Mesodermal cell (in vitro differentiated cells): ENCODE measurements around the gene LEUTX.

ENCODE experiments used
- H3K27ac ChIP-seq: 2 replicates; pipeline ENCODE4 v1.7.0; 2013; ENCODE audit warnings: mild to moderate bottlenecking, low read depth, low read length, moderate library complexity; ENCODE audit not compliant: severe bottlenecking
- H3K36me3 ChIP-seq: 2 replicates; pipeline ENCODE4 v1.7.1; 2013; ENCODE audit warnings: mild to moderate bottlenecking, low read length, moderate library complexity; ENCODE audit not compliant: control insufficient read depth, insufficient read depth
- H3K4me1 ChIP-seq: one replicate; pipeline ENCODE4 v1.7.1; 2013; ENCODE audit warnings: mild to moderate bottlenecking, low read length; ENCODE audit not compliant: insufficient read depth, control insufficient read depth, poor library complexity, severe bottlenecking
- H3K4me3 ChIP-seq: 2 replicates; pipeline ENCODE4 v1.7.0; 2013; ENCODE audit warnings: low read length, control low read depth, mild to moderate bottlenecking; ENCODE audit not compliant: insufficient read depth, poor library complexity, severe bottlenecking; ENCODE audit errors: extremely low read depth
- H3K9me3 ChIP-seq: 2 replicates; pipeline ENCODE4 v1.7.1; 2013; ENCODE audit warnings: mild to moderate bottlenecking, low read length, moderate library complexity; ENCODE audit not compliant: control insufficient read depth
- WGBS, 2 experiments: methylation state at CpG; one replicate each; pipeline ENCODE4 v1.1.5; 2013; ENCODE audit warnings: missing lambda C conversion rate in 2 of 2; ENCODE audit not compliant: insufficient coverage in 2 of 2; 5-methylcytosine and 5-hydroxymethylcytosine counted together

LEUTX gene

DNA sequence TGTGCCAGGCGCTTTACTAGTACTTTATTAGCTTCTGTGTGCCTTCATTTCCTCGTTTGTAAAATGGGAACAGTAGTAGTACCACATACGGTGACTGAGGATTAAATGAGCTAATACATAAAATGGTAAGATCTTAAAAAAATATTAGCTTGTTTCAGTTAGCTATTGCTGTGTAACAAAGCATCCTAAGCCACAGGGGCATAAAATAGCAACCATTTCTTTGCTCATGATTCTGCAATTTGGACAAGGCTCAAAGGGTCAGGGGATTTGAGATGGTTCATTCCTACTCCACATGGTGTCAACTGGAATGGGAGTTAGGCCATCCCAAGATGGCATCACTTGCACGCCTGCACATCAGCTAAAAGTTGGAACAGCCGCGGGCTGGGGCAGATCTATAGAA is 42.0 kb downstream of the LEUTX start:
- 90 to 96% methylated on average over 2 to 4 of the region's 6 CpGs for WGBS, 2 experiments
- Histone ChIP-seq H3K27ac (no peak overlapping the region), H3K4me1 (no peaks in the 10 kb centered on the region), H3K36me3 (peaks cover 4% of the 10 kb centered on the region), H3K4me3 (no peak overlapping the region), H3K9me3 (no peaks in the 10 kb centered on the region)

DNA sequence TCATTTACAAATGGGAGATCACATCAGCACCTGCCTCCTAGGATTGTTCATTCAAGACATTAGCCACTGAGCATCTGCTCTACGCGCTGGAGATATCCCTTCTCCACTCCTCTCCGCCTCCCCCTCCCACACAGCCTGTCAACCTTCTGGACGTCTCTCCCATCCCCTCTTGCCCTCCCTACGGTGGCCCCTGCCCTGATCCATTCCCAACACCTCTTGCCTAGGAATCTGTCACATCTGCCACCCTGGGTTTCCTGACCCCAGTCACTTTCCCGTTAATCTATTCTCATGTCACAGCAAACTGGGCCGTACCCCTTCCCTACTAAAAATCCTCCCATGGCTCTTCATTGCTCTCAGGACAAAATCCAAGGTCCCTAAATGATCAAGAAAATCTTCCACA is 45.0 kb downstream of the LEUTX start:
- H3K27ac ChIP-seq: no peak overlapping the region
- peaks cover 24% of the 10 kb centered on the region for H3K36me3 ChIP-seq
- WGBS, 2 experiments: 69 to 74% methylated on average over 7 of the region's 7 CpGs

DNA sequence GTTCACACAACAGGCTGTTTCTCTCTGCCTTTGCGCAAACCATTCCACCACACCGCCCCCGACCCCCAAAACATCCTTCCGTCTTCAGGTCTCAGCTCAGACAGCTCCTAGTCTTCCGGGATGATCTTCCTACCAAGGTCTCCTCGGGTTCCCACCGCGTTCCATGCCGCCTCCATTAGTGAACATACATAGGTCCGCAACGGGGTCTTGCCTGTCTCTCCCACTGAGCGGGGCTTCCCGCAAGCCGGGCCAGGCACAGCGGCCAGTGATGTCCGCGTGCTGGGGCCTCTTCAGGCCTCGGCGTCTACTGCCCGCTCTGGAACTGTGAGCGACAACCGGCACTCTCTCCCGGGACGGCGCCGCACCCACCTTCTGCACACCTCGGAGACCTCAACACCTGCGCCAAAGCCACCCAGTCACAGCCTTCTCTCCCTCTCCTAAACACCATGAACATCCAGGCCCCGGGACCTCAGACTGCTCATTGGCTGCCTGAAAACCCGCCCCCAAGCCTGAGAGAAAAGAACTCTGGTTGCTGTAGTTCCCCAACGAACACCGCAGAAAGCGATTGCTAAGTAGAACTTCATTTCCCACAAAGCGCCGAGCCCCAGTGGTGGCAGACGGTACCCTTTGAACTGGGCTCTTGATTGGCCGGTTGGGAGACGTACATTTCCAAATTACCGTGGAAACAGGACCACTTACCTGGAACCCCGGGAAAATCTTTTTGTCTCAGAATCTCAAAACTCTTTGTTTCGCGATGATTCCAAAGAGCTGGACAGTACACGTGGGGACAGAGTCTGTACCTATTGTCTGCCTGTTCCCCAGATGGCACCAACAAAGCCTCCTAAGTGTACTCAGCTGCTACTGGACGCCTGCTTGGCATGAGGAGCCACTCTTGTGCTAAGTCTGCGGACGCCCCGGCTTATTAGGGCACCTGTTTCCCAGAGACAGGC is 45.8 kb downstream of the LEUTX start:
- H3K27ac ChIP-seq: peak overlapping the region; percentile 32
- peaks cover 31% of the 10 kb centered on the region for H3K36me3 ChIP-seq

More for the DNA sequence above, 45.0 kb downstream of the LEUTX start:
- no peaks in the 10 kb centered on the region for H3K9me3 ChIP-seq
- H3K4me3 ChIP-seq: peak overlapping the region; percentile 42
- H3K4me1 ChIP-seq: no peaks in the 10 kb centered on the region

DNA sequence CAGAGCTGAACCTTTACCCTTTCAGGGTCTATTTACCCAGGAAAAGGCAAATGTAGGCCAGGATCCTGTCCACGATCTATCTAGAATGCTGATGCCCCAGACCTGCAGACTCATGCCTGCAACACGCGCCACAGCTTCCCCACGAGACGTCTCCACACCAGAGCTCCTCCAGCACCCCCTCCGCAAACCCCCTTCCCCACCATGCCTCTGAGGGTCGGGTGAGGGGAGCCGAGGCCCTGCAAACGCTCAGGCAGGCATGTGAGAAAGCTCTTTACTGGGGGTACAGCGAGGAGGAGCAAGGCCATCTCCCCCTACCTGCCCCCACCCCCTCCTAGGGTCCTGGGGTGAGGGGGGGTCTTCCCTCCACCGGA is 46.4 kb downstream of the LEUTX start:
- Histone ChIP-seq H3K4me3 (no peak overlapping the region), H3K4me1 (no peaks in the 10 kb centered on the region), H3K36me3 (peaks cover 38% of the 10 kb centered on the region), H3K27ac (peak overlapping the region; percentile 32), H3K9me3 (no peaks in the 10 kb centered on the region)
- WGBS, 2 experiments: 95% methylated on average over 5 of the region's 11 CpGs

More for the DNA sequence above, 45.8 kb downstream of the LEUTX start:
- 55 to 56% methylated on average over 40 to 47 of the region's 47 CpGs for WGBS, 2 experiments
- no peaks in the 10 kb centered on the region for H3K4me1 ChIP-seq
- peak overlapping the region; percentile 42 for H3K4me3 ChIP-seq
- H3K9me3 ChIP-seq: no peaks in the 10 kb centered on the region

DNA sequence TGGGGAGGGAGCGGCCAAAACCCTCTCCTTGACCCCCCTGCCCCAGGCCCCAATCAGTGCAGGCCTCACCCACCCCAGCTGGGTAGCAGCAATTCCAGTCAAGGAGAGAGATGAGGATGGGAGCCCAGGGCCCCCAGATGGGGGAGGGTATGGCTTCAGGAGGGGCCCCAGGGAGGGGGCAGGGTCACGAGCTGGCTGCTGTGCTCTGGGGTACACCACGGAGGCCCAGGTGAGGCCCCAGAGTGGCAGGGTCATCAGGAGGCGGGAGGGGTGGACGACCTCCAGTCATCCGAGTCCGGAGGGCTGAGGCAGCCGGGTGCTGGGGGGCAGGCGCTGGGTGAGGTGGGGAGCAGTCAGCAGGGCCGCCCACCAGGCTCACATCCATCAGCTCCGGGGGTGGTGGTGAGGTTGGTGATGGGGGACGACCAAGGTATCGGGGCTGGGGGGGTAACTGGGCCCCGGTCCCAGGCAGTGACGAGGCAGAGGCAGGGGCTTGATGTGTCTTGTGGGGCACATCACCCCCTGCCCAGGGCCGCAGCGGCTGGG is 47.0 kb downstream of the LEUTX start:
- 91 to 97% methylated on average over 7 to 12 of the region's 17 CpGs for WGBS, 2 experiments
- Histone ChIP-seq H3K9me3 (no peaks in the 10 kb centered on the region), H3K4me3 (no peak overlapping the region), H3K36me3 (peaks cover 43% of the 10 kb centered on the region), H3K27ac (no peak overlapping the region), H3K4me1 (peaks cover 4% of the 10 kb centered on the region)

DNA sequence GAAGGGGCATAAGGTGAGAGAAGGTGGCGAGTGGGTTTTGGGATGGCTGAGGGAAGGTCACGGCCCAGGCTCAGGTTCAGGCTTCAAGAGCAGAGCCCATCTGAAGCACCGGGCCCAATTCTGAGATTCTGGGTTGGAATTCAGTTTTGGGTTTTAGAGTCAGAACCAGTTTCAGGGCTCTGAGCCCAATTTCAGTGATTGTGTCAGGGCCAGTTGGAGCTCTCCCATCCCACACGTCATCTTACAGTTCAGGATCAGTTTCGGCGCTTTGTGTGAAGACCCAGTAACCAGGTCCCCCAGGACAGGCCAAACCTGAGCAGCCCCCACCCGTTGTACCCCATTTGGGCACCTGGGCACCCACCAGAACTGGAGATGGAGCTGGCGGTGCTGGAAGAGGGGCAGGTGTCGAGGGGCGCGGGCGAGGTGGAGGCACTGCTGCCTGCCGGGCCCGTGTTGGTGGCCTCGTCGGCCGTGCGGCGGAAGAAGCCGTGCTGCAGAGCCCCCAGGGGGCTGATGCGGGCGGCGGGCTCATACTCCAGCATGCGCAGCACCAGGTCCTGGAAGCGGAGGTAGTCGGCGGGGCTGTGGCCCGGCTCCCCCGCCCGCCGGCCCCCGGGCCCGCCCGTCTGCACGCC is 47.8 kb downstream of the LEUTX start:
- Histone ChIP-seq H3K9me3 (no peaks in the 10 kb centered on the region), H3K36me3 (peaks cover 51% of the 10 kb centered on the region), H3K4me1 (peaks cover 5% of the 10 kb centered on the region), H3K4me3 (no peak overlapping the region), H3K27ac (no peak overlapping the region)
- 97 to 98% methylated on average over 22 to 28 of the region's 35 CpGs for WGBS, 2 experiments

DNA sequence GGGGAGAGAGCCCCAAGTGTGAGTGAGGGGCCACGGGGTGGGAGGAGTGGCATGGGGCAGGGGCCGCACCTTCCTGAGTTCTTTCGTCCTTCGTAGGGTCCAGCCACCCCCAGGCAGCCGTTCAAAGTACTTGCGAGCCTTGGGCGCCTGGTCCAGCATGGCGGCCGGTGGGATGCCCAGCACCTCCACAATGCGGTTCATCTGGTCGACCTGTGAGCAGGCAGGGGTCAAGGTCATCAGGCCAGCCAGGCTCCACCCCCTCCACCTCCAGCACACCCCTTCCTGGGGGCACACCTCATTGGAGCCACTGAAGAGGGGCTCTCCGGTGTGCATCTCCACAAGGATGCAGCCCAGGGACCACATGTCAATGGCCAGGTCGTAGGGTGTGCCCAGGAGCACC is 48.6 kb downstream of the LEUTX start:
- no peaks in the 10 kb centered on the region for H3K9me3 ChIP-seq
- WGBS, 2 experiments: 97 to 98% methylated on average over 11 to 12 of the region's 13 CpGs
- no peak overlapping the region for H3K4me3 ChIP-seq
- H3K27ac ChIP-seq: no peak overlapping the region
- H3K36me3 ChIP-seq: peaks cover 59% of the 10 kb centered on the region
- peaks cover 5% of the 10 kb centered on the region for H3K4me1 ChIP-seq

DNA sequence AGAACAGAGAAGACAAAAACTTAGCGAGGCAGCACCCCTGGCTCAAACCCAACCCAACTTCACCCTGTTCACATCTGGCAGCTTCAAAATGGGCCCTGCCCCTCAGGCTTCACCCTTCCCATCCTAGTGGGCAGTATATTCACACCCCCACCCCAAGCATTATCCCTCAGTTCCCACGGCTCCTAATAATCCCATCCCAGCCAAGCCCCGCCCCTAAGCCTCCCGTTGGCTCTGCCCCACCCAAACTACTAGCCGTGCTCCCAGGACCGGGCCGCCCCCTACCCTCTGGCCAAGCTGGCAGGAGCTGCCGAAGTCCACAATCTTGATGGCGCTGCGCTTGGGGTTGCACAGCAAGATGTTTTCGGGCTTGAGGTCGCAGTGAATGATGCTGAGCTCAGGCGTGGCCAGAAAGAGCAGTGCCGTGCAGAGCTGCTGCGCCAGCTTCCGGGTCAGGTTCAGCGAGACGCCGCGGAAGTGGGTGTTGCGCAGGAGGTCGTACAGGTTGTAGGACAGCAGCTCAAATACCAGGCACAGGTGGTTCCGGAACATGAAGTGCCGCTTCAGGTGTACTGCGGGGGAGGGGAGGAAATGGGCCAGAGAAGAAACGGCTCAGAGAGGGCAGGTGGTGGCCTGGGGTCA is 49.5 kb downstream of the LEUTX start:
- peaks cover 5% of the 10 kb centered on the region for H3K4me1 ChIP-seq
- WGBS, 2 experiments: 93 to 96% methylated on average over 24 to 26 of the region's 26 CpGs

DNA sequence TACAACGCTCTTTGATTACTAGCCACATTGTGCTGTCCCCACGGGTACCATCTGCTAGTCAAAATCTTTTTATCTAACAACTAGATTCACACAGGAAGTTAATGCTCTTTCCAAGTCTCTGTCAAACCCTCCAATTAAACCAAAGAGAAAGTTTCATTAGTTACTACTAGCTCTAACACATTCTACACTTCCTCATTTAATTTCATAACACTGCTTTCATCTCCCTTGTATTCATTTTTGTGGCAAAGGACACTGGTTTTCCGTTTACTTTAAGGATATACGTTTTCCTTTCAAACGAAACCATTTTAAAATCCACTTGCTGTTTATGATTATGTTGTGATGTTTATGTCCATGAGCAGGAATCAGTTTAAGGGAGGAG is 50.0 kb downstream of the LEUTX start:
- 94 to 95% methylated on average over 2 of the region's 5 CpGs for WGBS, 2 experiments
- peaks cover 59% of the 10 kb centered on the region for H3K36me3 ChIP-seq
- no peak overlapping the region for H3K27ac ChIP-seq
- peaks cover 5% of the 10 kb centered on the region for H3K4me1 ChIP-seq
- H3K4me3 ChIP-seq: no peak overlapping the region
- no peaks in the 10 kb centered on the region for H3K9me3 ChIP-seq

More for the DNA sequence above, 49.5 kb downstream of the LEUTX start:
- Histone ChIP-seq H3K27ac (no peak overlapping the region), H3K4me3 (no peak overlapping the region), H3K36me3 (peaks cover 59% of the 10 kb centered on the region), H3K9me3 (no peaks in the 10 kb centered on the region)

DNA sequence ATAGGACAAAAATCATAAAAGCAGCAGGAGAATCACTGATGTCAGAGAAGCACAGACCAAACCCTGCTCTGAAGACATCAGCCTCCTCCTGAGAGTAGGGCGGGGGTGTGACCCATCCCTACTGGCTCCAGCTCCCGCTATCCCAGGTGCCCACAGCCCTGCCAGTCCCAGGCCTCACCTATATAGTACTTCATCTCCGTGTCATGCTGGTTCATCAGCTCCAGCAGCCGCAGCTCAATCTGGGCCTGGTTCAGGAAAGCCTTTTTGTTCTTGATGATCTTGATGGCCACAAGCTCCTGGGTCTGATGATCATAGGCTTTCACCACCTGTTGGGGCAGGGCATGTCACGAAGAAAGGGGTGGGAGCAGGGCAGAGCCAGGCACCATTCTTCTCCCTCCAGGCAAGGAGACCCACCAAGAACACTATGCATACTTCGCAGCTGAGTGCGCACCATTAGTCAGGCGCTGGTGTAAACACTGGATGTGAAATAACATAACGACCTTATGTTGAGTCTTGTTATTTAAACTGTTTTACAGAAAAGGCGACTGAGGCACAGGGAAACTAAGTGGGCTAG is 51.1 kb downstream of the LEUTX start:
- no peak overlapping the region for H3K4me3 ChIP-seq
- H3K4me1 ChIP-seq: peaks cover 8% of the 10 kb centered on the region
- peaks cover 65% of the 10 kb centered on the region for H3K36me3 ChIP-seq
- WGBS, 2 experiments: 93 to 96% methylated on average over 10 of the region's 10 CpGs
- no peak overlapping the region for H3K27ac ChIP-seq
- H3K9me3 ChIP-seq: no peaks in the 10 kb centered on the region
